NCI-H2196 treated with DMSO at 0.1 percent for 48 hours (cell line): Measurements from ENCODE around the gene MRLN.
"Not testable (repeated sequence)": the region's sequence is repeated elsewhere in the genome, so short reads cannot be mapped to it uniquely, and the experiment has no call there.

Experiments used
- DNase-seq: peaks from one replicate; lab custom pipeline; 2025; ENCODE audit not compliant: unreplicated experiment; lab: John Stamatoyannopoulos, UW

The MRLN gene

DNA sequence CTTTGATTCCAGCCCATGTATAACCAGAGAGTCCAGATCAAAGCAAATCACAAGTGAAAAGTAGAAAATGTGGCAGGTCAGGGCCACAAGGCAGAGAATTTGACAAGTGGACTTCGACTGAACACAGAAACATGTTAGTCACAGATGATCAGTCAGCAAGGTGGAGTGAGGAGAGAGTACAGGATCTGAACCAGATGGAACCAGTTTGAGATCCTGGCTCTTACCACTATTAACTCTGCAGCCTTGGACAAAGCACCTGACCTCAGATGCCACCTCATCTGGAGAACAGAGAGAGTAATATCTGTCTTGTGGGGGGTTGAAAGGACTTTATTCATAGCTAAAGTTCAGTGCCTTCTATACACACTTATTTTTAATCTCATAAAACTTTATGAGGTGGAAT is 4.4 kb downstream of the MRLN start:
- DNase-seq = no peak

DNA sequence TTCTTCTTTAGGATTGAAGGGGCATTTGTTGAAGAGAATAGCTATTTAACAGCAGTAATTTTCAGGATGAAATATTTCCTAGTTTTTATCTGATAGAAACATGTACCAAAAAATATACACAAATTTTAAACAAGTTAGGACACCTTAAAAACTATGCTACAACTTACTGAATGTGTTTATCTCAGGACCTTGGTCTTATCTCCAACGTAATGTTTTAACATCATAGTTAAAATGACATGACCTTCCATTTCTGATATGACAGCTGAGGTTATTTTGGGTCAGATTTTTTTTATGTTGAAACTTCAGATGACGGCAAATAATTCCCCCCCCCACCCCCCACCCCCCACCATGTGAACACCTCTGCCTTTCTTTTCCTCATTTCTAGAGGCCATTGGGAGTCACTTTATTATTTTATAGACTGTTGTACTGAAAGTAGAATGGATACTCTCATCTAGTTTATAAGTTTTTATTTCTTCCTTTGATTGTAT is 8.0 kb downstream of the MRLN start:
- no peak for DNase-seq

DNA sequence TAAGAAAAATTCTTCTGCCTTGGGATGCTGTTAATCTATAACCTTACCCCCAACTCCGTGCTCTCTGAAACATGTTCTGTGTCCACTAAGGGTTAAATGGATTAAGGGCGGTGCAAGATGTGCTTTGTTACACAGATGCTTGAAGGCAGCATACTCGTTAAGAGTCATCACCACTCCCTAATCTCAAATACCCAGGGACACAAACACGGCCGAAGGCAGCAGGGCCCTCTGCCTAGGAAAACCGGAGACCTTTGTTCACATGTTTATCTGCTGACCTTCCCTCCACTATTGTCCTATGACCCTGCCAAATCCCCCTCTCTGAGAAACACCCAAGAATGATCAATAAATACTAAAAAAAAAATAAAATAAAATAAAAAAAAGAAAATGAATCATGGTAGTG is 8.5 kb downstream of the MRLN start:
- not testable (repeated sequence) for DNase-seq

DNA sequence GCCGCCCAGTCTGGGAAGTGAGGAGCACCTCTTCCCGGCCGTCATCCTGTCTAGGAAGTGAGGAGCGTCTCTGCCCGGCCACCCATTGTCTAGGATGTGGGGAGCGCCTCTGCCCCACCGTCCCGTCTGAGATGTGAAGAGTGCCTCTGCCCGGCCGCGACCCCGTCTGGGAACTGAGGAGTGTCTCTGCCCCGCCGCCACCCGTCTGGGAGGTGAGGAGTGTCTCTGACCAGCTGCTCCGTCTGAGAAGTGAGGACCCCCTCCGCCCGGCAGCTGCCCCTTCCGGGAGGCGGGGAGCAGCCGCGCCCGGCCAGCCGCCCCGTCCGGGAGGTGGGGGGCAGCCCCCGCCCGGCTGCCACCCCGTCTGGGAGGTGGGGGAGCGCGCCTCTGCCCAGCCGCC is 9.1 kb downstream of the MRLN start:
- not testable (repeated sequence) for DNase-seq

DNA sequence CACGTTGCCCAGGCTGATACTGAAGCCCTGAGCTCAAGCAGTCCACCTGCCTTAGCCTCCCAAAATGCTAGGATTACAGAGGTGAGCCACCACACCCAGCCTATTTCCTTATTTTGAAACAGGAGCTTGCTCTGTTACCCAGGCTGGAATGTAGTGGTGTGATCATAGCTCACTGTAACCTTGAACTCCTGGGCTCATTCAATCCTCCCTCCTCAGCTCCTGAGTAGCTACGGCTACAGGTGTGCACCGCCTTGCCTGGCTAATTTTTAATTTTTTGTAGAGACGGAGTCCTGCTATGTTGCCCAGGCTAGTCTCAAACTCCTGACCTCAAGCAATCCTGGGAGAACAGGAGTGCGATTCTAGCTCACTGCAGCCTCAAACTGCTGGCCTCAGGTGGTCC is 11.7 kb downstream of the MRLN start:
- DNase-seq = no peak

DNA sequence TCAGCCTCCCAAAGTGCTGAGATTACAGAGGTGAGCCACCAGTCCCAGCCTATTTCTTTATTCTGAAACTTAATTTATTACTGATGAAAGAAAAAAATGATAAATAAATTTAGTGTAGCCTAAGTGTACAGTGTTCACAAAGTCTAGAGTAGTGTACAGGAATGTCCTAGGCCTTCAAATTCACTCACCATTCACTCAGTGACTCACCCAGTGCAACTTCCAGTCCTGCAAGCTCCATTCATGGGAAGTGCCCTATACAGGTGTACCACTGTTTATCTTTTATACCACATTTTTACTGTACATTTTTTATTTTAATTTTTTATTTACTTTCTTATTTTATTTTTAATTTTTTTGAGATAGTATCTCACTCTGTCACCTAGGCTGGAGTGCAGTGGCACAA is 12.2 kb downstream of the MRLN start:
- DNase-seq = no peak

DNA sequence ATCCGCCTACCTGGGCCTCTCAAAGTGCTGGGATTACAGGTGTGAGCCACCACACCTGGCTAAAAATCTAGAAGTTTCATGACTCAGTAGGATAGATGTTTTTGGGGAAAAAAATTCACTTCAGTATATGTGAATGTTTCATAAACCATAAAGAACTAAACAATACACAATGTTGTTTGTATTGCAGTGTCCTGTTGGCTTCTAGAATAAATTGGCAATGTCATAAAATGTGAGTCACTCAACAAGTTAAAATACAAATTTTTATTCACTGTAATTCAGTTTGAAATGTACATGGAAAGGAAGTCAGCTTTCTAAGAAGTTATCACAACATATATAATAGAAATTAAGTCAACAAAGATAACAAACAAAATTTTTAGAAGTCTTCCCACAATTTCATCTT is 16.5 kb downstream of the MRLN start:
- no peak for DNase-seq

DNA sequence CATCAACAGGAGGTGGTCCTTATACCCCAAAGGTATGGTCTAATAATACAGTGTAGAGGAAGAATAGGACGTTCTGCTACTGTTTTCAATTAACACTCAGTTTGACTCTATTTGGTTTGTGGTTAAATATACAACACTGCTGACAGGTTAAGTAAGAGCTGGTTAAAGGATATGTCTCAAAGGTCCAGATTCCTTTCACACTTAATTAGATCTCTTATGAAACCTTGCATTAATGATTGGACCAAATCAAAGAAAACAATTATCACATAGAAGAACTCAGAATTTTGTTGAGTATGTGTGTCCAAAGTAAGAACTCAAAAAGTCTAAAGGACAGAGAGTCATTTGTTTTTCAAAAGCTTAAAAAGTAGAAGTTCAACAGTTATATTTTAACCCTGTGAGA is 18.0 kb downstream of the MRLN start:
- DNase-seq = no peak

DNA sequence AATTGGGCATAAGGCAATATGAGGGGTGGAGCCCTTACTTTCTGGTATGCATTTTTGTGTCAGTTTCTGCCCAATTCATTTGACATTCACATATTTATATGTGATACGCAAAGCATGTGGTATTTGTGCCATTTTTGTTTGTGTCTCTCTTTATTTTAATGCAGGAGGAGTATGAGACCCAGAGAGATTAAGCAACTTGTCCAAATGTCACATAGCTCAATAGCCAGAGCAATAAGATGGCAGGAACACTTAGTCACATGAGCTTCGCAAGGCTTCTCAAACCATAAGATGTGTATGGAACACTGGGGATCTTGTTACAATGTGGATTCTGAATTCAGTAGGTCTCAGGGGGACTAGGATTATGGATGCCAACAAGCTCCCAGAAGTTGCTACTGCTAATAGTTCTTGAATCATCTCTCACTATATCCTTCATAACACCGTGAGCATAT is 19.2 kb downstream of the MRLN start:
- no peak for DNase-seq

DNA sequence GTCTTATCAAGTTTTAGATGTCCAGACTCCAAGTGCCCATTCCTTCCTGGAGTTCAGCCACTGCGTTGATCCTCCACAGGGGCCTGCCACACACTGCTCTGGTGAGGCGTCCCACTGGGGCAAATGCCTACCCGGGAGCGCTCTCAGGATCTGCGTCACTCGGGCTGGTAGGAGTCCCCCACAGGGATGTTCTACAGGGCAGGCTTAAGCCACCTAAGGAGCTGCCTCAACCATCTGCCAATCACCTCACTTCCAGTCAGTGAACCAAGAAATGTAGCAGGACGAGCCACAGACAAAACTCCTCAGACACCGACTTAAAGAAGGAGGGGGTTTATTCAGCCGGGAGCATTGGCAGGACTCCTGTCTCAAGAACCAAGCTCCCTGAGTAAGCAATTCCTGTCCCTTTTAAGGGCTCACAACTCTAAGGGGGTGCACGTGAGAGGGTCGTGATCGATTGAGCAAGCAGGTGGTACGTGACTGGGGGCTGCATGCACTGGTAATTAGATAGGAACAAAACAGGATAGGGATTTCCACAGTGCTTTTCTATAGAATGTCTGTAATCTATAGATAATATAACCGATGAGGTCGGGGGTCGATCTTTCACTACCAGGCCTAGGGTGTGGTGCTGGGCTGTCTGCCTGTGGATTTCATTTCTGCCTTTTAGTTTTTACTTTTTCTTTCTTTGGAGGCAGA is 19.8 kb downstream of the MRLN start:
- not testable (repeated sequence) for DNase-seq

DNA sequence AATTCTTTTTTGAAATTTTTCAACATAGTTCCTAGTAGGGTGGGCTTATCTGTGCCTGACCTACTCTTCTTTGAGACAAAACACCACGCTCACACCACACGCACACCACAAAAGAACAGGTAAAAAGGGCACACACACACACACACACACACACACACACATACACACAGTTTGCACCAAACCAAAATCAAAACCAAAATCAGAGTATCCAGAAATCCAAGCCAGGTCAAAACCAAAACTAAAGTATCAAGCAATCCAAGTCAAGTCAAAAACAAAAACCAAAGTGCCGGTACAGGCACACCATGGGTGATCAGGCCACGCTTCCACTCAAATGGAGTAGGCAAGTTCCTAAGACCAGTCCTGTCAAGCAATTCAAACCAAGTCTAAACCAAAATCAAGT is 20.4 kb downstream of the MRLN start:
- not testable (repeated sequence) for DNase-seq

DNA sequence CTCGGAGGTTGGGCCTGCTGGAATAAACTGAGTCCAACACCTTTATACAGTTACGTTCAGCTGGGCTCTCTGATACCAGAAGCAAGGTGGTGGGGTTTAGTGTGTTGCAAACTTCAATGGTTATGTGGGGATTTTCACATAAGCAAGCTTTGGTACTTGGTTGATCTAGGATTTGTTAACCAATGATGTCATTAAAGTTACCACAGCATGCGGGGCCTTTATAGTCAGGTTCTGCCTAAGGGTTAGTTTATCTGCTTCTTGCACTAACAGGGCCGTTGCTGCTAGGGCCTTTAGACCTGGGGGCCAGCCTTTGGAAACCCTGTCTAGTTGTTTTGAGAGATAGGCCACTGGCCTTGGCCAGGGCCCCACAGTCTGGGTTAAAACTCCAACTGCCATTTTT is 24.1 kb downstream of the MRLN start:
- DNase-seq = not testable (repeated sequence)

DNA sequence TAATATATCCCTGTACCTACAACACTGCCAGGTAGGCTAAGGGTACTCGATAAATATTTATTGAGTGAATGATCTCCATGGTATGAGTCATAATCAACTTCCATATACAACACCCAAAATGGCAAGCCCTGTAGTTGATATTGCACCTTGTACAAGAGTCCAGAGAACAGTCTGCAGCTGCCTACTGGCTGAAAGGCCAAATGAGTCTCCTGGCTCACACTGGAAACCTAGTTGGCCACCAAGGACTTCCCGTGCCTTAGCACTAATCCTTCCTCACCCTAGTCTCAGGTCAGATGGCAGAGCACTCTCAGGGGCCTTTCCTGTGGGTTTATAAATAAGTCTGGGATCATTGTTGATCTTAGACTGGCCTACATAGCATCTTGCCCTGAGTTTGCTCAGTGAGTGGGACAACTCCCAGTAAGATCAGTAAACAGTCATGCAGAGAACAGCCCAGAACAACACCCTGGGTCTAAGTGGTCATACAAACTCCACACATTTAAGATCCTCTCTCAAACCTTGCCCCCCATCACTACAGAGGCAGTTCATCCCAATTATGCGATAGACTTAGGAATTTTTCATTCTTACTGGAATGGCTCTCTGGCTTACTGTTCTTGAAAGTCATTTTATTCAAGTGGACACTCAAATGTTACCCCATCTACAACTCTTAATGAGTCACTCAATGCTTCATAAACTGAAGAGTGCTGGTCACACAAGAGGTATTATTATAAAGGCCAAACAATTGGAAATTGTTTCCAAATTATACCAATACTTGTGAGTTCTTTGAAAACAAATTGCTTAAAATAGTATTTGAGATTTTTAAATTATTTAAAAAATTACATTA is 28.9 kb downstream of the MRLN start:
- no peak for DNase-seq

DNA sequence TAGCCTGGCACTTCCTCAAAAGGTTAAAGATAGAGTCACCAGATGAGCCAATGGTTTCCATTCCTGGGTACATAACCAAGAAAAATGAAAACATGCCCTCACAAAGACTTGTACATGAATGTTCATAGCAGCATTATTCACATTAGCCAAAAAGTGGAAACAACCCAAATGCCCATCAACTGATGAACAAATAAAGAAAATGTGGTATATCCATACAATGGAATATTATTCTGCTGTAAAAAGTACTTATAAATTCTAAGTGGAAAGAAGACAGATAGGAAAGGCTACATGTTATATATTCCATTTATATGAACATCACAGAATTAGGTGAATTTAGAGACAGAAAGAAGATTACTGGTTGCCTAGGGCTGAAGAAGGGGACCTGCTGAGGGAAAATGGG is 32.9 kb downstream of the MRLN start:
- no peak for DNase-seq

DNA sequence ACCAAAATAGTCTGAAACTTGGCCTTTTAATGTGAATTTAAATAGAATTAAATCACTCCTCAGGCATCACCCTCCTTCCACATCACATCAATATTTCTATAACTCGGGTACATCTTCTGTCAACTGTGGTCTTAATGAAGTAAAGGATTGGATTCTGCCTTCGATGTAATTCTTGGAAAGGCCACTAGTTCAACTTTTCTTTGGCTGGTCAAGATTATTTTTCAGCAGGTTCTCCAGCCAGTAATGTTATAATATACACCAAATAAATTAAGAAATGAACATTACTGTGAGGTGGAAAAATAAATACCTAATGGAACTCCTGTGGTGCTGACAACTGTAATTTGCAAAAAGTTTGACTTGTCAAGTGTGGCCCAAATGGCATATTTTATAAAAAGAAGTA is 33.9 kb downstream of the MRLN start:
- no peak for DNase-seq

DNA sequence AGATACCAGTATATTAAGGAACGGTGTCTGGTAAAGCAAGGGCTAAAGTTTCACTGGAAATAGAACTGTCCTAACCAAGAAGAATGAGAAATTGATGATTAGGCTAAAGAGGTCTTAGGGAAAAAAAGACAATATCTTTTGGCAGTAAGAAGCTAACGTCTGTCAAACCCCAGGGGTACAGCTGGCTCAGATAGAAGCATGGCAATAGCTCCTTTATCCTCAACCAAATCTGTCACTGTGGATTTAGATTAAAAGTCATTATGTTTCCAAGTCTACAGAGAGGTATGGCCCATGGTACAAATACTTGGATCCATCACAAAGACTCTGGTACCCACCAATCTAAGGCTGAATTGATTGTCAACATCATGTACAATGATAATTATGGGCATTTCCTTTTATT is 35.0 kb downstream of the MRLN start:
- no peak for DNase-seq

DNA sequence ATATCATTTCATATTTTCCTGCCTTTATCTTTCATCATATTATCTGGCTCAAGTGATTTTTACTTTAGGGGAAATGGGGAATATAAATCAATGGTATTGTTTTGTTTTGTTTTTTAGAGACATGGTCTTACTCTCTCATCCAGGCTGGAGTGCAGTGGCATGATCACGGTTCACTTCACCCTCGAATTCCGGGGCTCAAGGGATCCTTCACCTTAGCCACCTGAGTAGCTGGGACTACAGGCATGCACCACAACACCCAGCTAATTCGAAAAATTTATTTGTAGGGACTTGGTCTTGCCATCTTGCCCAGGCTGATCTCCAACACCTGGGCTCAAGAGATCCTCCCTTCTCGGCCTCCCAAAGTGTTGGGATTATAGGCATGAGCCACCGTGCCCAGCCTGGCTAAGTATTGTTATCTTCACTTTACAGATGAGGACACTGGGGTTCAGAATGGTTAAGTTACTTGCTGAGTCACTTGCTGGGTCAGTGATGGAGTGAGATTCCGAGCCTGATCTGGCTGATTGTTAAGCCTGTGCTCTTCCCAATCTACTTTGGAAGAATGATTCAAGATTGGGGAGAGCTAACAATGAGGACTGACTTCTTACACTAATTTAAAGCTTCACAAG is 39.9 kb downstream of the MRLN start:
- DNase-seq = no peak

DNA sequence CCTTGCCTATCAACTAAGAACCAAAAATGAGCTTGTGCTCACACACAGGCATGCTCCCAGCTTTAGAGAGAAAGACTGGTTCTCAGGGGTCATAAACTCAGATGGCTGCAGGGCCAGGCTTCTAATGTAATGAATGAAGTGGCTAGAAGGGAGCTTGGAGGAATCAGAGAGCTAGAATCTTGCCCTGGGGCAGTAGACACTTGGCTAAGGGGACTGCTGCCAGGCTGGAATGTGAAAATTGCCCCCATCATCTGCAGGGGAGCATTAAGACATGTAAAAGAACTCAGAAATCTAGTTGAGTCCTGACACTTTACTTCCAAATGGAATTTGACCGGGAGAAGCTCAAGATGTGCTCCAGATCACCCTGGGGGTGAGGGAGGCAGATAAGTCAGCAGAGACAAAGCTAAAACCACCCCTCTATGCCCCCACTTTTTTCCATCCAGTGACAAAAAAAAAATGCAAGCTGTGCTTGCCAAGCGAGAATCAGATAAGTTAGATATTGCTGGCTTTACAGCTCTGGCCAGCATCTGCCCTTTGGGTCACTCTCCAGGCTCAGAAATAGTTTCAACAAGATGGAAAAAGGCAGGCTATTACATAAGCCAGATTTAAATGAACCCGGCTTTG is 41.3 kb downstream of the MRLN start:
- DNase-seq = no peak

DNA sequence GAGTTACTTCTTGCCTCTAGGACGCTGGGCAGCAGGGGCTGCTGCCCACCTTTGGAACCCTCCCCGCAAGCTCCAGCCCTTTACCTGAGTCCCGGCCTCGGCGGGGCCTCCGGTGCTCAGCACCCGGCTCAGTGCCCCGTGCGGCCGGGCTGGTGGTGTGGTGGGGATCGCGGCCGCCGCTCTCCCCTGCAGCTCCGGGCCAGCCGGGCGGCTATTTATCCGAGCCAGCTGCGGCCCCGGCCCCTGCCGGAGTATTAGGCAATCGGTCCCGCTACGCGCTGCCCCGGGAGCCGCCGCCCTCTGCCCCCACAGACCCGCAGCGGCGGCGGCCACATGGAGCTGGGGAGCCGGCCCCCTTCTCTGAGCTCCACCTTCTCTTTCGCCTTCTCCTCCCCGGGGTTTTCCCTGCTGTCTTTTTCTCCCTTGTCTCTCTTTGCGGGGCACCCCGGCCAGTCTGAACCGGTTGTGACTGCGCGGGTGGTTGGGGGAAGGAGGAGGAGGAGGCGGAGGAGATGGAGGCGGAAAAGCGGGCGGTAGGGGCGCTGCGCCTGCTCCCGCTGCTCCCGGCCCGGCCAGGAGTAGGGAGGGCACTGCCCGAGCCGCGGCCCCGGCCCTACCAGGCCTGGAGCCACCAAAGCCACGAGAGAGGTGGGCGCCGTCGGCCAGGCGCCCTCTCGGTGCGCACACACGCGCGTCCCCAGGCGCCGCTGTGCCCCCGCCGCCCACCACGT is 43.7 kb downstream of the MRLN start, which contains the start of gene SLC16A9:
Gene SLC16A9, minus strand, starts transcription at position 456 of the 731 bp plus-strand sequence. CDS start 25,559 bp downstream, outside the sequence.
- DNase-seq = no peak

DNA sequence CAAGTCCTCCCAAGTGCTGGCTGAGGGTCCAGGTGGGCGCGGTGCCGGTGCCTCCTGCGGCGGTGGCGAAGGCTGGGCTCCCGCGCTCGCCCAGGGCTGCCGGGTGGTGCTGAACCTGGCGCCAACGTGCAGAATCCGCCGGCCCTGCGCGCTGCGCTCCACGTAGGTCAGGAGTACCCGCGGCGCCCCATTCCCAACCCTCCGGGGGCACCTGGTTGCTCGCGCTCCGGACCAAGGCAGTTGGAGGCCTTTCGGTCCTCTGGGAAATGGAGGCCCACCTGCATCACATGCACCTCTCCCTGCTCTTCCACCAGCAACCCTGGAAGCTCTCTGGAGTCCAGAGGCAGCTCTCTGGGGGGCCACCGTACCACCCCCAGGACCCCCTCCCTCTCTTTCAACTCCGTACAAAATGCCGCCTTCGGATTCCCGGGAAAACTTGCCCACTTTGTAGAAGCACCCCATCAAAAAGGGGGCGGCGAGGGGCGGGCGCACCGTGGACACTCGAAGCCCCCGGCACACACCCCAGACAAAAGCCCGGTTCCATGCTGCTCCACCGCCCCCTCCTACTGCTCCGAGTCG is 44.4 kb downstream of the MRLN start:
- no peak for DNase-seq
